Cardiac muscle cell (in vitro differentiated cells and primary cell): ENCODE data around the gene NT5M. TPM values are rescaled to one million over a fixed set of nuclear protein-coding genes. Genes with fewer than 3 reads are reported as not detected.

ENCODE experiments used
- DNase-seq, 2 donors: peaks; one replicate each; pipeline versions ENCODE4 v3.0.0 to v3.0.0-alpha.2; 2010 to 2017; ENCODE audit warnings: low read depth in 1 of 2, low spot score in 1 of 2
- H3K27ac ChIP-seq: fragments of 200-600 bp; sonication (generic); 2 replicates; pipeline ENCODE4 v1.5.1; 2016
- H3K27me3 ChIP-seq: fragments of 200-600 bp; sonication (generic); 2 replicates; pipeline ENCODE4 v1.6.0; 2016; ENCODE audit warnings: control low read depth
- H3K36me3 ChIP-seq: fragments of 200-600 bp; sonication (generic); 2 replicates; pipeline ENCODE4 v1.5.1; 2016; ENCODE audit warnings: control low read depth
- H3K4me1 ChIP-seq: fragments of 200-600 bp; sonication (generic); 2 replicates; pipeline ENCODE4 v1.8.1; 2017; ENCODE audit warnings: low read depth, mild to moderate bottlenecking, mixed run types
- H3K4me3 ChIP-seq: fragments of 200-600 bp; sonication (generic); 2 replicates; pipeline ENCODE4 v1.5.1; 2016; ENCODE audit warnings: mild to moderate bottlenecking
- H3K9me3 ChIP-seq: fragments of 200-600 bp; sonication (generic); 2 replicates; pipeline ENCODE4 v1.5.1; 2017; ENCODE audit warnings: low read depth, mild to moderate bottlenecking, control low read depth
- CTCF ChIP-seq: IDR thresholded peaks from 2 replicates; pipeline ENCODE4 v1.5.1; 2012; ENCODE audit warnings: low read depth, mild to moderate bottlenecking, low read length
- polyA plus RNA-seq: library from polyadenylated mRNA; unstranded; fragments of >200 nt; fragmentation: Nextera tagmentation; extraction: Ambion mirVana; gene quantifications from 2 replicates; pipeline ENCODE4 v1.2.1, GENCODE V29; 2016
- total RNA-seq: library from RNA; depleted of rRNA; stranded (reverse); fragments of >200 nt; gene quantifications from 2 replicates; pipeline ENCODE4 v1.2.3, GENCODE V29; 2016

NT5M gene
- total and polyA plus RNA-seq, 2 experiments from 2014 or later = 32.9 to 38.5 TPM

GRCh38 chr17:17387498-17388362, 84.6 kb downstream of the NT5M start:
- H3K4me1 ChIP-seq = no peaks in the 10 kb centered on the region
- peak; percentile 32 for TF ChIP-seq CTCF
- H3K4me3 ChIP-seq = no peak overlapping the region
- peak in 1 of 2 donors; percentile 44 for DNase-seq
- H3K9me3 ChIP-seq = no peaks in the 10 kb centered on the region
- no peaks in the 10 kb centered on the region for H3K36me3 ChIP-seq
- H3K27me3 ChIP-seq = no peaks in the 10 kb centered on the region
- no peak overlapping the region for H3K27ac ChIP-seq

GRCh38 chr17:17388657-17389496, 85.7 kb downstream of the NT5M start:
- no peaks in the 10 kb centered on the region for H3K36me3 ChIP-seq
- no peaks in the 10 kb centered on the region for H3K9me3 ChIP-seq
- H3K27ac ChIP-seq = no peak overlapping the region
- TF ChIP-seq CTCF = no peak
- no peaks in the 10 kb centered on the region for H3K27me3 ChIP-seq
- no peak for DNase-seq
- H3K4me3 ChIP-seq = no peak overlapping the region
- no peaks in the 10 kb centered on the region for H3K4me1 ChIP-seq

- no peaks in the 10 kb centered on the region for H3K4me1 ChIP-seq
- TF ChIP-seq CTCF = no peak
Observed at GRCh38 chr17:17391668-17392370, 88.6 kb downstream of the NT5M start.

GRCh38 chr17:17393976-17394375, 90.8 kb downstream of the NT5M start:
- no peaks in the 10 kb centered on the region for H3K27me3 ChIP-seq
- no peak overlapping the region for H3K27ac ChIP-seq
- no peak for TF ChIP-seq CTCF
- no peaks in the 10 kb centered on the region for H3K36me3 ChIP-seq
- H3K4me1 ChIP-seq = no peaks in the 10 kb centered on the region
- no peak for DNase-seq
- no peak overlapping the region for H3K4me3 ChIP-seq
- no peaks in the 10 kb centered on the region for H3K9me3 ChIP-seq

More at GRCh38 chr17:17391668-17392370, 88.6 kb downstream of the NT5M start:
- DNase-seq = no peak
- no peaks in the 10 kb centered on the region for H3K9me3 ChIP-seq
- H3K36me3 ChIP-seq = no peaks in the 10 kb centered on the region
- H3K27me3 ChIP-seq = no peaks in the 10 kb centered on the region
- no peak overlapping the region for H3K4me3 ChIP-seq
- no peak overlapping the region for H3K27ac ChIP-seq

GRCh38 chr17:17394494-17394893, 91.3 kb downstream of the NT5M start:
- no peak for DNase-seq
- no peak overlapping the region for H3K4me3 ChIP-seq
- H3K9me3 ChIP-seq = no peaks in the 10 kb centered on the region
- no peak overlapping the region for H3K27ac ChIP-seq
- no peak for TF ChIP-seq CTCF
- no peaks in the 10 kb centered on the region for H3K4me1 ChIP-seq
- H3K36me3 ChIP-seq = no peaks in the 10 kb centered on the region
- H3K27me3 ChIP-seq = no peaks in the 10 kb centered on the region
